DMS79 treated with DMSO at 0.1 percent for 48 hours (cell line): ENCODE data around the gene MDFIC.
"Not testable (repeated sequence)": the region's sequence is repeated elsewhere in the genome, so short reads cannot be mapped to it uniquely, and the experiment has no call there.

ENCODE experiments used
- DNase-seq: peaks from one replicate; lab custom pipeline; 2025; lab: John Stamatoyannopoulos, UW

Gene MDFIC

DNA sequence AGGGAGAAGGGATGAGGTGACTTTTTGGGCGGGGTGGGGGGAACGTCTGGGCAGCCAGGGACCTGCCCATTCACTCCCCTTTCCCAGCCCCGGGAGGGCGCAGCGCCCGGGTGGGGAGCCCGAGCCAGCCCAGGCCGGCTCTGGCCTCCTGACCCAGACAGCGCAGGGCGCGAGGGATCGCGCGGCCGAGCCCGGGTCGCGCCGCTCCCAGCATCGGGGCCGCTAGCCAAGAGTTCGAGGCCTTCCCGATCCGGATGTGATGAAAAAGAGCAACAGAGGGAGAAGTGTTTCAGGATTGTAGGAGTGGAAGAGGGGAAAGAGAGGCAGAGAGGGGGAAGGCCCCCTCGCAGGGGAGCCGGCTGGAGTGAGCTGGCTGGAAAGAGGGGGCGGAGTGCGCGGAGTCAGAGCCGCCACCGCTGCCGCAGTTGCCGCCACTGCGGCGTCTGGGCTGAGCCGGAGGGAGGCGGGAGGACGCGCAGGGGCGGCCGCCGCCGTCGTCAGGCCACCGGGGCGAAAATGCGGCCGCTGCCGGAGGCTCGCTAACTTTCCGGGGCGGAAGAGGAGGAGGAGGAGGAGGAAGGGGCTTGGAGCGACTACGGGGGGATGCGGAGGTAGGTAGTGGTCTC is at the start of gene MDFIC:
MDFIC (plus strand) TSS at position 69 of the 626 bp plus-strand sequence. CDS start 940 bp downstream, outside the sequence.
- DNase-seq = no peak

GRCh38 chr7:114874170-114874569 is 47.7 kb upstream of the MDFIC start:
- DNase-seq = no peak

DNA sequence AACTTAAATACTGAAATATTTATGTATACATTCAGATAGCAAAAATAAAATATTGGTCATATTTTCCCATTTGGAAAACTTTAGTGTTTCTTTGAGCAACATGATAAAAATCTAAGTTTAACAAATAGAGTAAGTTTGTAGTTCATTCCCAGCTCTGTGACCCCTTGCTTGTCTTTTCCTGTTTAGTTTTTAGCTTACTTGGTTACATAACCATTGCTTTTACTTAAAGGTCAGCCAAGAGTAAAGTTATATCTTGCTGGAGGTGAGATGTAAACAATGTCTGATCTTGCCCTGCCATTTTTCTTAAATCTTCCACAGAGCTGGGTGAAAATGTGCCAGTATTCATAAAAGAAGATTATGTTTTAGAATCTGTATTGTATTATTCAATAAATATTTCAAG is 46.7 kb upstream of the MDFIC start:
- no peak for DNase-seq

DNA sequence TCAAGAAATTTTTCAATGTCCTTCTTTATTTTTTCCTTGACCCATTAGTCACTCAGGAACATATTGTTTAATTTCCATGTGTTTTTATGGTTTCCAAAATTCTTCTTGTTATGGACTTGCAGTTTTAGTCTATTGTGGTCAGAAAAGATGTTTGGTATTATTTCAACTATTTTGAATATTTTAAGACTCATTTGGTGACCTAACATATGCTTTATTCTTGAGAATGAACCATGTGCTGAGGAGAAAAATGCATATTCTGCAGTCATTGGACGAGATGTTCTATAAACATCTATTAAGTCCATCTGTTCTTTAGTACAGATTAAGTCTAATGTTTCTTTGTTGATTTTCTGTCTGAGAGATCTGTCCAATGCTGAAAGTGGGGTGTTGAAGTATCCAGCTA is 42.3 kb upstream of the MDFIC start:
- no peak for DNase-seq

- no peak for DNase-seq
Observed at GRCh38 chr7:114885836-114886235, 36.1 kb upstream of the MDFIC start.

DNA sequence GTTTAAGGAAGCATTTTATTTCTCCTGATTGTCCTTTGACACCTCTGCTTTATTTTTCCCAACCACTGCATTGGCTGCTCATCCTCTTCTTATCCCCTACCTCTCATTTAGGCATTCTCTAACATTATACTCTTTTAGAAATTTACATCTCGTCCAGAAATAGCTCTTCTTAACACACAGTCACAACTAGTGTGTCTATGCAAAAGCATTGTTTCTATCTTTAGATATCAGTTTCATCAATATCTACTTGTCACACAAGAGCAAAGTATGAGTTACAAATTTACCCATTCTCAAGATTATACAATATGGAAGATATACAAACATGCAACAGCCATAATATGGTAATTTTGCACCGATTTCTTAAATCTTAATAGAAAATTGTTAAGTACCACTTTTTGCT is 35.7 kb upstream of the MDFIC start:
- DNase-seq = no peak

GRCh38 chr7:114889116-114889515 is 32.8 kb upstream of the MDFIC start:
- DNase-seq = not testable (repeated sequence)

DNA sequence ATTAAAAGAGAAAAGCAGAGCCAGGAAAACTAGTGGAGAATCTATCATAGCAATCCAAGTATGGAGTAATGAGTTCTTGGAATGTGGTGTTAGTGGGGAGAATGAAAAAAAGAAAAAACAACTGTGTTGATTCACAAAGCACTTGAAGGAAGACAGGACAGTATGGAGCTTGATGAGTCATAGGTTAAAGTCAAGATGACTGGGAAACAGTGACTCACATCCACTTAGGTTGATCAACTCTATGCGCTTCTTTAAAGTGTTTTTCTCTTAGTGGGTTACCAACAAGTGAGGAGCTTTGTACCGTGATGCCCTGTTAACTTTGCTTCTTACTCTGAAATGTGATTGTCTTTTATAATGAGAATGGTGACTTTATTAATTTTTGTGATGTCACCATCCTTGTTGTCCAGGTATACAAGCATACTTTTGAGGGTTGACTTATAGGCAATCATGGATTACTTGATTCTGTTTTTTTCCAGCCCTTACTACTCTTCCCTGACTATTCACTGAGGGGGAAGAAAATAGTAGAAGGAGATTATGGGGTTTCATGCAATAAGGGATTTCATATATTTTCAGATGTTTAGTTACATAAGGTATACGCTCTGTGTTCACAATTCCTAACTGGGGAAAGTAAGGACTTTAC is 32.1 kb upstream of the MDFIC start:
- DNase-seq = no peak

- DNase-seq = no peak
Observed at GRCh38 chr7:114890561-114890960, 31.3 kb upstream of the MDFIC start.

DNA sequence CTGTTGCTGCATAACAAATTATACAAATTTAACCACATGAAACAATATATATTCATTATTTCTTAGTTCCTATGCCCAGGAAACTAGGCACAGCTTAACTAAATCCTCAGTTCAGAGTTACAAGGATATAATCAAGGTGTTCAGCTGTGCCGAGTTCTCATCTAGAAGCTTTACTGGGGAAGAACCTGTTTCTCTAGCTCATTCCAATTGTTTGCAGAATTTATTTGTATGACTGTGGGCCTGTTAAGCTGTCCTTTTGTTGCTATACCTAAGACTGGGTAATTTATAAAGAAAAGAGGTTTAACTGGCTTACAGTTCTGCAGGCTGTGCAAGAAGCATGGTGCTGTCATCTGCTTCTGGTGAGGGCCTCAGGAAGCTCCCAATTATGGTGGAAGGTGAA is 21.8 kb upstream of the MDFIC start:
- DNase-seq = no peak

- DNase-seq = no peak
Observed at GRCh38 chr7:114901771-114902170, 20.1 kb upstream of the MDFIC start.

DNA sequence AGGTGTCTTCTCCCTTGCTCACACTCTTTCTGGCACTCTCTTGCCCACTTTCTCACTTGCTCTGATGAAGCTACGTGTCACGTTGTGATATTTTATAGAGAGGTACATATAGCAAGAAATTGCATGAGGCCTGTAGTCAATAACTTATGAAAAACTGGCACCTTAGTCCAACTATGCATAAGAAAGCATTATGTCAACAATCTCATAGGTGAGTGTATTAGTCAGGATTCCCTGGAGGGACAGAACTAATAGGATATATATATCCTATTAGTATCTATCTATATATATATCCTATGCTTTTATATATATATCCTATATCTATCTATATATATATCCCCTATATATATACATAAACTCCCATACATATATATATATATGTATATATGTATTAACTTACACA is 18.8 kb upstream of the MDFIC start:
- no peak for DNase-seq

- no peak for DNase-seq
Observed at GRCh38 chr7:114910787-114911186, 11.1 kb upstream of the MDFIC start.

GRCh38 chr7:114911411-114911810 is 10.5 kb upstream of the MDFIC start:
- no peak for DNase-seq

GRCh38 chr7:114916261-114916892 is 5.5 kb upstream of the MDFIC start:
- DNase-seq = no peak

DNA sequence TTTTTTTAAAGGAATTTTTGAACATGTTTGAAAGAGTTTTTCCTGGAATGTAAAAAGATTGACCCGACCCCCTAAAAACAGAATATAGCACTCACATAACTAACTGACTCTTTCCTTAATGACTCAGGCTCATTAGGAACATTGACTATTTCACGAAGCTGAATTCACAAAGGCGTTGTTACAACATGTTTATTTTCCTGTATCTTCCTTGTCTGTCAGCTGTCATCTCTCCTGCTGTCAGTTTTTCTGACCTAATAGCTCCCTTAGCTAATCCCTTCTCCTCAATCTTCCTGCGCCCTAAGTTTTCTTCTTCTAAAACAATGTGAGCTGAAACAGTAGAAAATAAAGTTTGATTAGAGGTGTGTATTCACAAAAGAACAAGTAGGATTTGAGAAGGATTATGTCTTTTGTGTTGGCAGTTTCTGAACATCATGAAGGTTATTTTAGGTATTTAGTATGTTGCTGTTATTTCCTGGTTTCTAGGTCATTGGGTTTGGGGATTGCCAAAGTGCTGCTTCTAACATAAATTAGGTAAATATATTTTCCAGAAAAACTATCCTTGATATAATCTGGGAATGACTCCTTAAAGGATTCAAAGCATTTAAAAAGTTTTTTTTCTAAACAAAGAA is 4.6 kb upstream of the MDFIC start:
- no peak for DNase-seq

DNA sequence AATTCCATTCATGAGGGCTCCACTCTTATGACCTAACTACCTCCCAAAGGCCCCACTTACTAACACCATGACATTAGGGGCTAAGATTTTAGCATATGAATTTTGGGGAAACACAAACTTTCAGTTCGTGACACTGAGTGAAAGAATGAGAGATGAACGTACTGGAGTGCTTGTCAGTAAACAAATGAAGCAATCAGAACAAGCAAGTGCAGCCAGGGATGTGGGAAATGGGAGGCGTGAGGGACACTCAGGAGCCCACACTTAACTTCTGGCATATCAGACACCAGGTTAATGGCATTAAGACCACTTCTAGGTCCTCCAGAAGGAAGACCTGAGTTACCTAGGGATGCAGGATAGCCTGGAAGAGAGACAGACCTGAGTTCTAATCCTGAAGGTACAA is 2.3 kb upstream of the MDFIC start:
- DNase-seq = no peak

DNA sequence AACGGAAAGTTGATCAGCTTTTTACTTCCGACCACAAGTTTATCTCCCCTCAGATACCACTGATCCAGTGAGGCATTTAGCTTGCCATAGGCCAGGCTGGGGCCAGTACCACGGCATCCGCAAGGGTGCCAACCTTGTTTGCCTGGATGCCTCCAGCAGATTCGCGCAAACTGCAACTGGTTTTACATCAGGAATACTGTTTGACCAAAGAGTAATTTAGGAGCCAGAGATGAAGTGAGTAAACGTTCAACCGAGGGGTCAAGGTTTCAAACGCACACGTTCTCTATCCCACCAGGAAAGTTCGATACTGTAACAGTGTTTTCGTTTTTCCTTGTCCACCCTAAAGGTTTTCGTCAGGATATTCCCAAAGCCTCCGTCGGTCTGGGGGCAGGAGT is 266 bp upstream of the MDFIC start:
- DNase-seq = no peak

DNA sequence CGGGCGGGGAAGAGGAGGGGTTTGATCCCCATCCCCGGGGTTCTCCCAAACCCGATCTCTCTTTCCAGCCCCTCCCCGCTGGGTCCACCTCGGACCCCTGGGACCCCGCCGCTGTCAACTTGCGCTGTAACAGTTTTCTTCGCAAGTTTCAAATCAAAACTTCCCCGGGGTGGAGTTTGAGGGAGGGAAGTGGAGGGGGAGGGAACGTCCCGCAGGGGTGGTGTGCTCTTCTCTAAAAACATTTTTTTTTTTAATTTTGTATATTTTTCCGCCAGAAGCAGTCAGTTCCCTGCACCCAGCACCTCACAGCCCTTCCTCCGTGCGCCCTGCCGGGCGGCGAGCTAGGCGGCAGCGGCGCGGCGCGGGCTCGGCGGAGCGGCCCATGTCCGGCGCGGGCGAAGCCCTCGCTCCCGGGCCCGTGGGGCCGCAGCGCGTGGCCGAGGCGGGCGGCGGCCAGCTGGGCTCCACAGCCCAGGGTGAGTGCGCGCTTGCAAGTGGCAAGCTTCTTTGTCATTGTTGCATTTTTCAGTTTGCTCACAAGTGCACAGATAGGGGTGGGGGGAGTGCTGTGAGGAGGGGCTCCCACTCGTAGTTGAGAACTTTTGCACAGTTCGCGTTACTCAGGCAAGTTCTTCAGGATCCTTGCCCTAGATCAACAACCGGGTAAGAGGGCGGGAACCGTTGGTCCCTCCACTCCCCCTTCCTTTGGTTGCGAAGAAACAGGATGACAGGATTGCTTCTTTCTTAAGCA is 933 bp downstream of the MDFIC start:
- DNase-seq = no peak

- DNase-seq = no peak
Observed at GRCh38 chr7:114923403-114923713, 1.5 kb downstream of the MDFIC start.

DNA sequence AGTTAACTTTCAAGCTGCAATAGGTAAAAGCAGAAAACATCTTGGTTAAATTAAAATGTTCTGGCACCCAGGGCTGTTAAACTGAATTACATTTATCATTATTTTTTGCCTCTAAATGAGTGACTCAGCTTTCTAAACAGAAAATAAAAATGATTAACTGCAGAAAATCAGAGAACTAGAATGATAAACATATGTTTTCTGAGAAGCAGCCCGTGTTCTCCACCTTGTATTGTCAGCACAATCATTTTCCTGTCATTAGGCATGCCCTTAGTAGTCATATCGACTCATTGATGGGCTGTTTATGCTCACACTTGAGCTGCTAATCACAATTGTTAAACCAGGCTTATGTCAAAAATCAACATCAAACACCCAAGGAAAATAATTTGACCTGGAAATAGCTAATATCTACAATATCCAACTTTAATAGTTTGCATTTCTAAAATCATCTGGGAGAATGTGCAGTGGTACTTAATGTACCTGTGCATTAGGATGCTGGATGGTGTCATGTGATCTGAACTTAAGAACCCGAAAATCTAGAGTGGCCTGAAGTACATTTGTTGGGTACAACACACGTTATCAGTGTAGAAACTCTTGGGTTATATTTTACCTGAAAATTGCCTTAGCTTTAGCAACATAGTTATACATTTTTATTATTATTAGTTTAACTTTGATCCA is 2.3 kb downstream of the MDFIC start:
- DNase-seq = no peak

- no peak for DNase-seq
Observed at GRCh38 chr7:114925434-114925833, 3.5 kb downstream of the MDFIC start.
